IPS-18c (cell line): Measurements from ENCODE around the gene MCUR1.
"Not testable (repeated sequence)": the region's sequence is repeated elsewhere in the genome, so short reads cannot be mapped to it uniquely, and the experiment has no call there.

Experiments
- H3K4me3 ChIP-seq: 2 replicates; pipeline ENCODE4 v1.7.0; 2013; ENCODE audit warnings: low read depth, mild to moderate bottlenecking, low read length, moderate library complexity; ENCODE audit not compliant: insufficient read depth
- H3K9me3 ChIP-seq: one replicate; pipeline ENCODE4 v1.6.1; 2013; ENCODE audit warnings: mild to moderate bottlenecking, low read length, moderate library complexity; ENCODE audit not compliant: control insufficient read depth, insufficient read depth

MCUR1 gene

GRCh38 chr6:13832778-13833177, 18.4 kb upstream of the MCUR1 start:
- peaks cover 5% of the 10 kb centered on the region for H3K9me3 ChIP-seq
- H3K4me3 ChIP-seq: no peak overlapping the region

DNA sequence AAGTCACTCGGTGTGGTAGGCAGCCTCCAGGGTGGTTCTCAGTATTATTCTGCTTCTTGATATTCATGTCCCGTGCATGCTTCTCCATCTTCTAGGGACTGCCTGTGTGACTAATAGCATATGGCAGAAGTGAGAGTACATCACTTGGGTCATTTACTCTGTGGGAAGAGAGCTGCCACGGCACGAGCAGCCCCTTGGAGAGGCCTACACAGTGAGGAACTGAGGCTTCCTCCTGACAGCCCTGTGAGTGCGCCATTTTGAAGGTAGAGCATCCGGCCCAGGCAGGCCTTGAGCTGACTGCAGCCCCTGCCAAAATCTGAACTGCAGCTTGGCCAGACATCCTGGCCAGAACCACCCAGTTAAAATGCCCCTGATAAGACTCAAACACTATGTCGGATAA, 17.3 kb upstream of the MCUR1 start:
- H3K4me3 ChIP-seq: no peak overlapping the region
- H3K9me3 ChIP-seq: peaks cover 4% of the 10 kb centered on the region

GRCh38 chr6:13830803-13831202, 16.4 kb upstream of the MCUR1 start:
- Histone ChIP-seq H3K4me3 (no peak overlapping the region), H3K9me3 (peaks cover 4% of the 10 kb centered on the region)

DNA sequence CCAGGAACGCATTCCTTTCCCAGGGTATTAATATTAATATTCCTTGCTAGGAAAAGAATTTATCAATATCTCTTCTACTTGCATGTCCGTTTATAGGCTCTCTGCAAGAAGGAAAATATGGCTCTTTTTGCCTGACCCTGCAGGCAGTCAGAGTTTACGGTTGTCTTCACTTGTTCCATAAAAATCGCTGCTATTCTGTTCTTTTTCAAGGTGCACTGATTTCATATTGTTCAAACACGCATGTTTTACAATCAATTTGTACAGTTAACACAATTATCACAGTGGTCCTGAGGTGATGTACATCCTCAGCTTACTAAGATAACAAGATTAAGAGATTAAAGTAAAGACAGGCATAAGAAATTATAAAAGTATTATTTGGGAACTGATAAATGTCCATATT, 15.1 kb upstream of the MCUR1 start:
- H3K4me3 ChIP-seq, H3K9me3 ChIP-seq: not testable (repeated sequence)

DNA sequence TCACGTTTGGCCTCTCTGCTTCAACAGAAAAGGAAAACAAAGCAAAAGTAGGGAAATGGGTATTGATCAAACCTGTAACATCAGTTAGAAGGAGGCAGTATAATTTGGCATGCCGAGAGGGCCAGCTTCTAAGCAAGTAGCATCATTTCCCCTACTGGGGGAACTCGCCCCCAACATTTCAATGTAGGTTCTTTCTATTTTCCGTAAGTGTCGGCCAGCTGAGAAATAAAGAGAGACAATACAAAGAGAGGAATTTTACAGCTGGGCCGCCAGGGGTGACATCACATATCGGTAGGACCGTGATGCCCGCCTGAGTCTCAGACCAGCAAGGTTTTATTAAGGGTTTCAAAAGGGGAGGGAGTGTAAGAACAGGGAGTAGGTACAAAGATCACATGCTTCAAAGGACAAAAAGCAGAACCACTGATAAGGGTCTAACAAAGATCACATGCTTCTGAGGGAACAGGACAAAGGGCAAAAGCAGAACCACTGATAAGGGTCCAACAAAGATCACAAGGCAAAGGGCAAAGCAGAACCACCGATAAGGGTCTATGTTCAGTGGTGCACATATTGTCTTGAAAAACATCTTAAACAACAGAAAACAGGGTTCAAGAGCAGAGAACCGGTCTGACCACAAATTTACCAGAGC, 14.4 kb upstream of the MCUR1 start:
- not testable (repeated sequence) for H3K4me3 ChIP-seq, H3K9me3 ChIP-seq

DNA sequence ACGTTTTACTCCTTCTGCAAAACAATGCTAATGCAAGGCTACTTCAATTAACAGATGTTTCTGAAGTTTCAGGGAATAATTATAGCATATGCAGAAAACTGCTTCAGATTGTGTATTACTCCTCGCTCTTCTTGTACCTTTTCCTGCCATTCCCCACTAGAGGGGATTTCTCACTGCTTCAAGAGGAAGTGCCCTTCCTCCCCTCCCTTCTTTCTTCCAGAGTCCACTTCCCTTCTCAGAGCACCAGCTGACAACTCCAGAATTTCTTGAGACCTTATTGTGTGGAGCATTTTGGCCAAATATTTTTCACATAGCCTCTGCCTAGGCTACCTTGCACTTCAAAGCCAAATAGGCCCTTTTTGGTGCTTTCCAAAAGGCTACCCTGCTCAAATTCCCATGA, 12.7 kb upstream of the MCUR1 start:
- Histone ChIP-seq H3K4me3 (no peak overlapping the region), H3K9me3 (peaks cover 4% of the 10 kb centered on the region)

- Histone ChIP-seq H3K9me3 (peaks cover 4% of the 10 kb centered on the region), H3K4me3 (no peak overlapping the region)
Measured at GRCh38 chr6:13825871-13826270, 11.5 kb upstream of the MCUR1 start.

DNA sequence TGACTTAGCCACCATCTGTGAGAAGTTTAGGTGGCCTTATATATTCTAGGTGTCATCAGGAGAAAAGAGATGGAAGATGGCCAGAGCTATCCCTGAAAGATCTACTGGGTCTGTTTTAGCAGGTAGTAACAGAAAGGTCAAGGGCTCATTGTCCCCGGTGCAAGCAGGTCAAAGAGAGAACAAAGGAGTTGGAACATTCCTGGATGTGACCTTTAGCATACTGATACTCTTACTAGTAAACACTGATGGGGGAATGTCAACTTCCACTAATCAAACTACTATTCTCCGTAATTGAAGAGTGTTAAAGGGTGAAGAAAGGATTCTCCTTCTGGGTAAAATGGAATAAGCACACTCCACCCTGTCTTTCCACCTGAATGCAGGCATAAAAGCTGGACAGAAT, 4.0 kb upstream of the MCUR1 start:
- Histone ChIP-seq H3K9me3 (peaks cover 2% of the 10 kb centered on the region), H3K4me3 (no peak overlapping the region)

- H3K9me3 ChIP-seq: peaks cover 2% of the 10 kb centered on the region
- peak overlapping the region; percentile 90; the same call in 1 of the 2 replicates for H3K4me3 ChIP-seq
Measured at GRCh38 chr6:13814938-13815575, 700 bp upstream of the MCUR1 start.

DNA sequence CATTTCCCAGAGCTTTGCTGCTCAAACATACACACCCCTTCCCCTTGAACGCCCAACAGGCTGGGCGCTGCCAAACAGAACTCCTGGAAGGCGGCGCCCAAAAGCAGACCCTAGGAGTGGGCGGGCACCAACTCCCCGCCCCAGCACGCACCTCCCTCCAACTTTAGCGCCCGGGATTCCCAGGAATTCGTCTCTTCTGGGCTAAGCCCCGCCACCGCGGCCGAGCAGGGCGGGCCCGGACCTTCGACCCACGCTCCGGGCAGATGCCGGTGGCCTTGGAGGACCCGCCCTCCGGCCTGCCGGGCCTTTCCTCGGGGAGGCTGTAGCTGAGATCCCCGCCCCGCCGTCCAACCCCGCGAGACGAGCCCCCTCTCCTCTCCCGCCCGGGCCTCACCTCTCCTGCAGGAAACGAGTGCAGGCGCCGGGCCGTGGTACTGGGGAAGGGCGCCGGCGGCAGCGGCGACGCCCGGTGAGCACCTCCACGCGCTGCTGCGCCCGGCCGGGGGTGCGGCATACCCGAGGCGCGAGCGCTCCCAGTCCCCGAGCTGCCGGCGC, 659 bp downstream of the MCUR1 start:
- H3K9me3 ChIP-seq: peaks cover 2% of the 10 kb centered on the region
- H3K4me3 ChIP-seq: peak overlapping the region; percentile 90

DNA sequence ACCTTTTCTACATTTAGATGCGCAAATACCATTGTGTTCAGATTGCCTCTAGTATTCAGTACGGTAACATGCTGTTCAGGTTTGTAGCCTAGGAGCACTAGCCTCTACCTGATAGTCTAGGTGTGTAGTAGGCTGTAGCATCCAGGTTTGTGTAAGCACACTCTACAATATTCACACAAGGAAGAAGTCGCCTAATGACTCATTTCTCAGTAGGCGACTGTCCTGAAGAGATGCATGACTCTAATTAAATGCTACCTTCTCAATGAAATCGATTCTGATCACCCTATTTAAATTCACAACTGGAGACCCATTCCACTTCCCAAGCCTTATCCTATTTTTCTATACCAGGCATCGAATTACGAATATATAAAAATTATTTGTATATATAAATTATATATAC, 1.3 kb downstream of the MCUR1 start:
- peaks cover 2% of the 10 kb centered on the region for H3K9me3 ChIP-seq
- peak overlapping the region; percentile 90 for H3K4me3 ChIP-seq

DNA sequence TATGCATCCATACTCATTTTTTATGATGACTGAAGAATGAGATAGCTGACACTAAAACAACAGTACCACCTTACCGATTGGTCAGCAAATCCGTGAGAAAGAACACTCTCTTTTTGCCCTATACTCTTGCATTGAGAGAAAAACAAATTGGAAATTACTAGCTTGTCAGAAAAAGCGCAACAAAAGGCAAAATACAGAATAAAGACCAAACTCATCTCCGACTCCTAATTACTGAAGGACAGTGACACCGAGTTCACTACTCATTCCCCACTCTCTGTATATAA, 2.1 kb downstream of the MCUR1 start:
- no peak overlapping the region for H3K4me3 ChIP-seq
- peaks cover 2% of the 10 kb centered on the region for H3K9me3 ChIP-seq

DNA sequence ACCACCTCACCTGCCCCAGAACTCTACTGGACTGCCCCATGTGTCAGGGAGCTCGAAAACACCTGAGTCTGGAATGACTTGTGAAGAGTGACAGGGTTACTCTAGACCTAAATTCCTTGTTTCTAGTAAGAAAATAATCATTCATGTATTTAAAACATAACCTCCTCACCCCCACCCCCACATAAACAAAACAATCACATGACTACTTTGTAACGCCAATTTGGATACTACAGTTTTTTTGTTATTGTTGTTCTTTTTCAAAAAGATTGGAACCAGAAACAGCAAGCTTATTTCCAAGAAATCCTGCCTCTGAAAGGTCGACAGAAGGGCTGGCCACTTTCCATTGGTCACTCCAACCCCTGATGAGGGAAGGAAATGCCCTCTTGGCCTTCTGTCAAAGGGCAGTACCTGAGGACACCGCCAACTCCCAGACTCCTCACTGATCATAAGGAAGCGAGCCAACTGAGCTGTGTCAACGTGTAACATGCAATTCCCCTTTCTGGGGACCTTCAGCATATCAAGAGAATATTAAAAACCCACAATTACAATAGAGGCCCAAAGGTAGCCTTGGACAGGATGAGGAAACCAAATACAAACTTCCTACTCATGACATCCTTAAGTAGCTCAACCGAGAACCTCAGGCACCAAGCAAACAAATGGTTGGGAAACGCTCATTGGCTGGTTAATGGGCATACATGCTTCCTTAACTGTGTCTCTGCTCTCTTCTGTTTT, 2.6 kb downstream of the MCUR1 start:
- Histone ChIP-seq H3K9me3 (peaks cover 2% of the 10 kb centered on the region), H3K4me3 (no peak overlapping the region)

DNA sequence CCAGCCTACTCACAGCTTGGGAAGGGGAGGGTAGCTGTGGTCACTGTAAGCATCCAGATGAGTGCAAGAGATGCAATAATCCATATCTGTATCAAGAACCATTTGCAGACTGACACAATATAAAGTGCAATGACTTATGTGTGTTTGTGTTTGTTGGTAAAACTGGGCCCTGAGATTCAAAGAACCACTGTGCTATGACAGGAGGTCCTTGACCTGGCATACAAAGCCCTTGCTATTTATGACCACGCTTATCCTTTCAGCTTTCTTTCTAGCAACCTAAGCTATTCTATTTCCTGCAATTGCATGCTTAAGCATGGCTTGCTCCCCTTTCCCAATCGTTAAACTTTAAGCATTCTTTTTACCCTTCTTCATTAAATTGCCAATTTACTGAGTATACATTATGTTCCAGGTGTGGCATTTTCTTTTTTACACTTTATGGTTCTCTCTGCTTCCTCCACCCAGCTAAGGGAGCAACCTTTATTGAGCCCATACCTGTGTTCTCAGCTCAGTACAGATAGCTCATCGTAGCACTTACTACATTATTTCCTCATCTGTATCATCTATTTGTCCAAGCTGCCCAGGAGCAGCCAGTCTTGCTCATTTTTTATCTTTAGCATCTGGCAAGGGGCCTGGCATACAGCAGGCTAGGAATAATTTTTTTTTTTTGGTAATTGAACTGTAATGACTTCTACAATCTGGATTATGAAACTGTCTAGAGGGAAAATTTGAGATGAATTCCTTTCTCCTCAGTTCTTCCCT, 3.5 kb downstream of the MCUR1 start:
- Histone ChIP-seq H3K4me3 (no peak overlapping the region), H3K9me3 (peaks cover 2% of the 10 kb centered on the region)

DNA sequence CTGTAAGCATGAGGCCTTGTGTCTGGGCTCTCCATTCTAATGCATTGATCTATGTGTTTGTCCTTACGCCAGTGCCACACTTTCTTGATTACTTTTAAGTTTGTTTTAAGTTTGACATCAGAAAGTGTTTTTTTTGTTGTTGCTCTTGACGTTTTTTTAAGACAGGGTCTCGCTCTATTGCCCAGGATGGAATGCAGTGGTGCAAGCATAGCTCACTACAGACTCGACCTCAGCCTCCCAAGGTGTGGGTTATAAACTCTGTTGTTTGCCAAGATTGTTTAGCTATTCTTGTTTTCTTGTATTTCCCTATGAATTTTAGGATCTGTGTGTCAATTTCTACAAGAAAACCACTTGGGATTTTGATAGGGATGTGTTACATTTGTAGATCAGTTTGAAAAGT, 5.6 kb downstream of the MCUR1 start:
- Histone ChIP-seq H3K4me3 (no peak overlapping the region), H3K9me3 (peaks cover 2% of the 10 kb centered on the region)

- Histone ChIP-seq H3K9me3 (no peaks in the 10 kb centered on the region), H3K4me3 (no peak overlapping the region)
Measured at GRCh38 chr6:13807696-13808095, 6.7 kb downstream of the MCUR1 start.

DNA sequence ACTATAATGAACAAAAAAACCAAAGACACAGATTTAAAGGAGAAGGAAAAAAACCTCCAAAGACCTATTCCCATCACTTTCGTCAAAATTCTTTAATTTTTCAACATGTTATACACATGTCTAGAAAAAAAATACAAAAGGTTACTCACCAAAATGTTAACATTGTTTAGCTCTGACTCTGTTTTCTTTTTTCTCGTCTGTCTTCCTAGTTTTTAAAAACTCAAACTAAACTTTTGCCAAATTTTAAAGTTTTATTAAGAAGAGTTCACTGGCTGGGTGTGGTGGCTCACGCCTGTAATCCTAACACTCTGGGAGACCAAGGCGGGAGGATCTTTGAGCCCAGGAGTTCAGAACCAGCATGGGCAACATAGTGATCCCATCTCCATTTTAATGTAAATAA, 10.8 kb downstream of the MCUR1 start:
- no peaks in the 10 kb centered on the region for H3K9me3 ChIP-seq
- H3K4me3 ChIP-seq: no peak overlapping the region

GRCh38 chr6:13800615-13801014, 13.7 kb downstream of the MCUR1 start:
- Histone ChIP-seq H3K9me3 (no peaks in the 10 kb centered on the region), H3K4me3 (no peak overlapping the region)
